ENCODE results near the gene PTCD1.
"Not testable (repeated sequence)": the region's sequence is repeated elsewhere in the genome, so short reads cannot be mapped to it uniquely, and the experiment has no call there.

The PTCD1 gene

DNA sequence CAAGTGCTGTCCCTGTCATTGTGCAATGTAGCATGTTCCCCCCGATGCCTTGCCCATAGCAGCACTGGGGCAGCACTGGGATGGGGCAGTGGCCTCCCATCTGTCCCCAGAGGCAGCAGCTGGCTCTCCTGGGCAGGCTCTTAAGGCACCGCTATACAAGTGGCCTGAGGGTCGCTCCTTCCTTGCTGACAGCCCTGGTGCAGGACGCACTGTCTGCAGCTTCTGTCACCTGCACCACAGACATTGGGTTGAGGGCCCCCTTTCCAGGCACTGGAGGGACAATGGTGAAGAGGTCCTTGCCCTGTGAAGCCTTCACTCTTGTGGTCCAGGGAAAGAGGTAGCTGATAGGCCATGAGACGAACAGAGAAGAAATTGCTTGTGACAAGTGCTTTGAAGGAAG, 10.7 kb upstream of the PTCD1 start:
- no peak for DNase-seq (ENCODE audit: low read depth in 2 of 2)

DNA sequence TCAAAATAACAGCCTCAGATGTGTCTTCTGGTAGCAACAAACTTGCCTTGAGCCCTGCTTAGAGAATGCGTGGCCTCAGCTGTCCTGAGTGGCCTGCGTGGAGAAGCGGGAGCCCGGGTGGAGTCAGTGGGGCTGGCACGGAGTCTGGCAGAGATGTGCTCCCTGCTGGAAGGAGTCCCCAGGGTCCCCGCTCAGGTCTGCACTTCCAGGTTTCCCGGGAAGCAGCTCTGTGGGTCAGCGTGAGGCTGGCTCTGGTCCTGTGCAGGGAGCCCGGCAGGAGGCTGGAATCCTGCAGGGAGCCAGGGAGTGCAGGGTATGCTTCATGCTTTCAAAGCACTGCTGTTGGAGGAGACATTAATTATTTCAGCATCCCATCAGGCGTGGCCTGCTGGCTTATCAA, 10.3 kb upstream of the PTCD1 start:
- DNase-seq (ENCODE audit: low read depth in 2 of 2): no peak

DNA sequence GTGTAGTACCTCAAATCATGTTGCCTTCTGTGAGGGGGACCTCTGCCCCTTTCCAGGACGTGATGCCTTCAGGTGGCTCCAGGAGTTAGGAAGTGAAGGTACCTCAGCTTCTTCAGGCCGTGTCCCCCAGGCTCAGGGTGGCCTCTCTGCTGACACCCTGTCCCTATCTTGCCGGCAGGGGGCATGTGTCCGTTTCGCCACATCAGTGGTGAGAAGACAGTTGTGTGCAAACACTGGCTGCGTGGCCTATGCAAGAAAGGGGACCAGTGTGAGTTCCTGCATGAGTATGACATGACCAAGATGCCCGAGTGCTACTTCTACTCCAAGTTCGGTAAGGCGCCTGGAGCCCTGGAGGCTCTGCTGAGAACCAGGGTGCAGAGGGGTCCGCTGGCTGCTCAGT, 9.3 kb upstream of the PTCD1 start:
- no peak for DNase-seq (ENCODE audit: low read depth in 2 of 2)

DNA sequence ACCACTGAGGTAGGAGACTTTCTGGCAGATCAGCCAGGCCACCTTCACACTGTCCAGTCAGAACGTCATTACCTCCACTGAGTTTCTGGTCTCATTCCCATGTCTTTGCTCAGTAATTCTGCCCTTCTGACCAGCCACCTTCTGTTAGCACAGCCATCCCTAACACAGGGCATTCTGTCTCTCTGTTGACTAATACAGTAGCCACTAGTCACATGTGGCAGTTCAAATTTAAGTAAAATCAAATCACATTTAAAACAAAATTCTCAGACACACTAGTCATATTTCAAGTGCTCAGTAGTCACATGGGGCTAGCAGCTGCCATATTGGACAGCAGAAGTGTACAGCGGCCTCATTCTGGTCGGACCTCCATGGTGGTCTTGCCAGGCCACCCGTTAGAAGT, 7.5 kb upstream of the PTCD1 start:
- DNase-seq (ENCODE audit: low read depth in 2 of 2): no peak

GRCh38 chr7:99440195-99440594, 1.6 kb upstream of the PTCD1 start:
- DNase-seq (ENCODE audit: low read depth in 2 of 2): no peak

GRCh38 chr7:99437946-99438572, 539 bp downstream of the PTCD1 start:
- no peak for DNase-seq (ENCODE audit: low read depth in 2 of 2)

- DNase-seq (ENCODE audit: low read depth in 2 of 2): no peak
Measured at GRCh38 chr7:99433158-99433557, 5.4 kb downstream of the PTCD1 start.

GRCh38 chr7:99431756-99432540, 6.7 kb downstream of the PTCD1 start:
- DNase-seq (ENCODE audit: low read depth in 2 of 2): not testable (repeated sequence)

DNA sequence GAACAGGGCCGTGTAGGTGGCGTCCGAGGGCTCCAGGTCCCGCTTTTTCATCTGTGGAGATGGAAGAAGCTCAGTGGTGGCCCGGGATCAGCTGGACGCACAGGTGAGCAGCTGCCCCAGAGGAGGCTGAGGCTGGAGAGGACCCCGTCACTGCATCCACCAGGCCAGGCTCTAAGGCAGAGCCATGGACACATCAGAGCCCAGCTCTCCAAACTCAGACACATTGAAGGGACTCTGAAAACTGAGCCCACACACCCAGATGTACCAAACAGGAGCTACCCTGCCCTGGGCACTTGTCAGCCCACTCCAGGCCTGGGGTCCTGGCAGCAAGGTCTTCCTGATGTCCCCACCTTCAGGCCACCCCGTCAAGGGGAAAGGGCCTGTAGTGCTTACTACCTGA, 8.8 kb downstream of the PTCD1 start:
- DNase-seq (ENCODE audit: low read depth in 2 of 2): no peak

DNA sequence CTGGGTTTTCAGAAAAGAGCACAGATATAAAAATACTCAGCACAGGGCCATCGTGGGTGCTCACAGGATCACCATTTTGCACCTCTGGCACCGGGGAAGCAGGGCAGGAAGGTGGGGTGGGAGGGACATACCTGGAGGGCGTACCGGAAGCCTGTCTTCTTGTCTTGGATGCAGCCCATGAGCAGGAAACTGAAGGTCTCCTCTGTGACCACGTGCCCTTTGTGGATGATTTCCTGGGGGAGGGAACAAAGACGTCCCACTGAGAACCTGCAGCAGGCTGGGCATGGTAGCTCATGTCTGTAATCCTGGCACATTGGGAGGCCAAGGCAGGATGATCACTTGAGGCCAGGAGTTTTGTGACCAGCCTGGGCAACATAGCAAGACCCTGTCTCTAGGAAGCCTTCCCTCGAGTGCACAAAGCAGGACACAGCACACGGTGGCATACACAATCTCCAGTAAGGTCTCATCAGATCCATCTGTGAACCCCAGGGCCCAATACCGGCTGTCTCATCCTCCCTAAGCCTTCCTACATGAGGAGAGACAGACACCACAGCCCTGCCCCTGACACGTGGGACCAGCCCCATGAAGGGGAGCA, 9.5 kb downstream of the PTCD1 start:
- no peak for DNase-seq (ENCODE audit: low read depth in 2 of 2)

- no peak for DNase-seq (ENCODE audit: low read depth in 2 of 2)
Measured at GRCh38 chr7:99424932-99425730, 13.5 kb downstream of the PTCD1 start.

DNA sequence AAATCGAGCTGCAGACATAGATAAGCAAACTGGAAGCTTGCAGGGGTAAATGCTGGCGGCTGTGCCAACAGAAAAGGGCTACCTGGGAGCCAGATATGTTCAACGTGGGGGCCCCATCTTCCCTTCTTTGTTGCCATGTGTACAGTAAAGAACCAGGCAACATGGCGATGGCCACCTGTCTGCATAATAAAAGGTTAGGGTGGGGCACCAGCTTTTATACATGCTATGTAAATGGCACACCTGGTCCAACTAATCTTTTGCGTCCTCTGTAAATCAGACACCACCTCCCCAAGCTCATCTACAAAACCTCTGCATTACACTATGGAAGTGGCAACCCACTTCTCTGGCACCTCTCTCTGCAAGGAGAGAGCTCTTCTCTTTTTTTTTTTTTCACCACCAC, 16.0 kb downstream of the PTCD1 start:
- no peak for DNase-seq (ENCODE audit: low read depth in 2 of 2)

DNA sequence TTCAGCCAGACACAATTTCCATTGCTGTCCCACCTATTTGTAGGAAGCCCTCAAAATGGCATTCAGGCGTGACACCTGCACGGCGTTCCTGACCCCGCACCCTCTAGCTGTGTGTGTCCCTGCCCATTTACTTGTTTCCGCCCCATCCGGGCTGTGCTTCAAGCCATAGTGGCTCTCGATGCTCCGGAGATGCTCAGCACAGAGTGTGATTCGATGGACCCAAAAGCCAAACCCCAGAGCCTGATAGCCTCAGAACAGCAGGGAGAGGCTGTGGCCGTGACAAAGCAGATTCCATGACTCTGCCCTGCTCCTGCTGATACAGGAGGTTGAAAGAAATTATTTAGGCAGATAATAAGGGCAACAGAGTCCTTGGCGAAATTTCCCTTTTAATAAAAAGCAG, 16.4 kb downstream of the PTCD1 start:
- DNase-seq (ENCODE audit: low read depth in 2 of 2): no peak

DNA sequence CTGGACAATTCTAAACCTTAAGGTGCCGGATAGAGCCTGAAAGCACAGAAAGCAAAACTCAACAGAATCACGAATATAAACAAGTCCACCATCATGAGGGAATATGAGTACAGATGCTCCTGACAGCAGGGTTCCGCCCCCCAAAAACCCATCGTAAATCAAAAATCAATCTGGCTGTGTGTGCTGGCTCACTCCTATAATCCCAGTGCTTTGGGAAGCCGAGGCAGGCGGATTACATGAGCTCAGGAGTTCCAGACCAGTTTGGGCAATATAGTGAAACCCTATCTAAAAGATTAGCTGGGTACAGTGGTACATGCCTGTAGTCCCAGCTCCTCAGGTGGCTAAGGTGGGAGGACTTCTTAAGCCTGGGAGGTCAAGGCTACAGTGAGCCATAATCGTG, 17.6 kb downstream of the PTCD1 start:
- no peak for DNase-seq (ENCODE audit: low read depth in 2 of 2)

GRCh38 chr7:99420213-99420612, 18.4 kb downstream of the PTCD1 start:
- DNase-seq (ENCODE audit: low read depth in 2 of 2): no peak

GRCh38 chr7:99419323-99420021, 19.1 kb downstream of the PTCD1 start:
- no peak for DNase-seq (ENCODE audit: low read depth in 2 of 2)

GRCh38 chr7:99418260-99418659, 20.3 kb downstream of the PTCD1 start:
- no peak for DNase-seq (ENCODE audit: low read depth in 2 of 2)

DNA sequence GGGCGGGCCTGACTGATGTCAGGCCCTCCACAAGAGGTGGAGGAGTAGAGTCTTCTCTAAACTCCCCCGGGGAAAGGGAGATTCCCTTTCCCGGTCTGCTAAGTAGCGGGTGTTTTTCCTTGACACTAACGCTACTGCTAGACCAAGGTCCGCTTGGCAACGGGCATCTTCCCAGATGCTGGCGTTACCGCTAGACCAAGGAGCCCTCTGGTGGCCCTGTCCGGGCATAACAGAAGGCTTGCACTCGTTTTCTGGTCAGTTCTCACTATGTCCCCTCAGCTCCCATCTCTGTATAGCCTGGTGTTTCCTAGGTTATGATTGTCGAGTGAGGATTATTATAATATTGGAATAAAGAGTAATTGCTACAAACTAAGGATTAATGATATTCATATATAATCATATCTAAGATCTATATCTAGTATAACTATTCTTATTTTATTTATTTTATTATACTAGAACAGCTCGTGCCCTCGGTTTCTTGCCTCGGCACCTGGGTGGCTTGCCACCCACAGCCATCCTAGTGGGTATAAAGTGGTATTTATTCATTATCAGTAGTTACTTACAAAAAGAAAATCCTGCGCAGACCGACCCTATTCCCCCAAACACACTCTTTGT, 23.0 kb downstream of the PTCD1 start:
- DNase-seq (ENCODE audit: low read depth in 2 of 2): not testable (repeated sequence)

DNA sequence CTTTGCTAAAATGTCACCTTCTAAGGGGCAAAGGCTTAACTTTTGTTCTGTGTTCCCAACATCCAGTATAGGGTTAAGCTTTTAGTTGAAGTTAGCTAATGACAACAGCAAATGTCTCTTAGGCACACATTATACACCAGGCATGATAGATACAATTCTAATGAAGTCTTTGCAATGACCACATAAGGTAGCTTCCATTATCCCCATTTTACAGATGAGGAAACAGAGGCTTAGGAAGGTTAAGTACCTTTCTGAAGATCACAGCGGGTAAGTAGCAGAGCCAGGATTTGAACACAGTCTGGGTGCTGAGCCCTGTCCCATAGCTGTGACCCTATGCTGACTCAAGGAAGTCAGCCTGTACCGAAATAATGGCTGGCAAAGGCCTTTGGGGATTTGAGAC, 28.0 kb downstream of the PTCD1 start:
- DNase-seq (ENCODE audit: low read depth in 2 of 2): no peak

DNA sequence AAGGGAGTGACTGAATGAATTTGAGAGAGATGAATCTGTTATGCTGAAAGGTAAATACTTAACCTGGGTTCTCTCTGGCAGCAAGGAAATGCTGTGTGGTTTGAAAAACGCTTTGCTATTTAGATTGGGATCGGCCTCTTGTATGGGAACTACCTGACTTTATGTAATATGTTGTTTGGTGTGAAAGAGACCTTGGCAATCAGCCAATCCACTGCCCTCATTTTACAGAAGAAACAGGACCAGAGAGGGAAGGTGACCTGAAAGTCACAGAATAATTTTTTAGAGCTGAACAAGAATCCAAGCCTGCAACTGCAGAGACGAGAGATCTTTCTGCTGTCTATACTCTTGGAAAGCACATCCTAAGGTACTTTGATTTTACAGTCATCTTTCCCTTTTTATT, 28.8 kb downstream of the PTCD1 start:
- DNase-seq (ENCODE audit: low read depth in 2 of 2): no peak

GRCh38 chr7:99409192-99409572, 29.4 kb downstream of the PTCD1 start:
- no peak for DNase-seq (ENCODE audit: low read depth in 2 of 2)

All from stimulated activated CD4-positive, alpha-beta T cell treated with anti-CD3 and anti-CD28 coated beads, Interleukin-12 subunit alpha, Interleukin-12 subunit beta, amount 100 ng/mL, for 24 hours (primary cell).